KMS-11 (cell line): ENCODE measurements around the gene TENM4.

Source experiments
- H2AFZ ChIP-seq: fragments of 200-600 bp; sonication (generic); 2 replicates; pipeline ENCODE4 v1.6.1; 2016; ENCODE audit warnings: antibody characterized with exemption, mixed run types, low read depth
- H3K27ac ChIP-seq: fragments of 200-600 bp; sonication (generic); 2 replicates; pipeline ENCODE4 v1.6.1; 2016; ENCODE audit warnings: mild to moderate bottlenecking, mixed run types
- H3K27me3 ChIP-seq: fragments of 200-600 bp; sonication (generic); 2 replicates; pipeline ENCODE4 v1.6.1; 2017; ENCODE audit warnings: mild to moderate bottlenecking, low read depth, mixed run types, moderate library complexity; ENCODE audit not compliant: insufficient read depth
- H3K36me3 ChIP-seq: fragments of 200-600 bp; sonication (generic); 2 replicates; pipeline ENCODE4 v1.6.1; 2017; ENCODE audit warnings: mild to moderate bottlenecking, mixed run types; ENCODE audit not compliant: insufficient read depth
- H3K4me1 ChIP-seq: fragments of 200-600 bp; sonication (generic); 2 replicates; pipeline ENCODE4 v1.6.1; 2016; ENCODE audit warnings: mild to moderate bottlenecking, low read depth, mixed run types; ENCODE audit not compliant: poor library complexity, severe bottlenecking
- H3K4me2 ChIP-seq: fragments of 200-600 bp; sonication (generic); 2 replicates; pipeline ENCODE4 v1.7.0; 2016; ENCODE audit warnings: mild to moderate bottlenecking, mixed run types
- H3K4me3 ChIP-seq: fragments of 200-600 bp; sonication (generic); IDR thresholded peaks from 2 replicates; pipeline ENCODE4 v1.6.1; 2017; ENCODE audit warnings: low read depth, low read length, mixed read lengths; ENCODE audit not compliant: insufficient read depth
- H3K79me2 ChIP-seq: fragments of 200-600 bp; sonication (generic); 2 replicates; pipeline ENCODE4 v1.6.1; 2016; ENCODE audit warnings: low read depth, mixed run types; ENCODE audit not compliant: insufficient read depth
- H3K9ac ChIP-seq: fragments of 200-600 bp; sonication (generic); 2 replicates; pipeline ENCODE4 v1.6.1; 2016; ENCODE audit warnings: mild to moderate bottlenecking, mixed run types
- H4K20me1 ChIP-seq: fragments of 200-600 bp; sonication (generic); 2 replicates; pipeline ENCODE4 v1.6.1; 2016; ENCODE audit warnings: mild to moderate bottlenecking, mixed run types; ENCODE audit not compliant: insufficient read depth
- TF ChIP-seq, protein P1 (sequence below): fragments of 200-600 bp; sonication (generic); conservative IDR thresholded peaks from 2 replicates; pipeline ENCODE4 v1.6.1; 2017; ENCODE audit warnings: low read depth, mild to moderate bottlenecking, antibody characterized with exemption, low read length, moderate library complexity, mixed read lengths

TENM4 gene

DNA sequence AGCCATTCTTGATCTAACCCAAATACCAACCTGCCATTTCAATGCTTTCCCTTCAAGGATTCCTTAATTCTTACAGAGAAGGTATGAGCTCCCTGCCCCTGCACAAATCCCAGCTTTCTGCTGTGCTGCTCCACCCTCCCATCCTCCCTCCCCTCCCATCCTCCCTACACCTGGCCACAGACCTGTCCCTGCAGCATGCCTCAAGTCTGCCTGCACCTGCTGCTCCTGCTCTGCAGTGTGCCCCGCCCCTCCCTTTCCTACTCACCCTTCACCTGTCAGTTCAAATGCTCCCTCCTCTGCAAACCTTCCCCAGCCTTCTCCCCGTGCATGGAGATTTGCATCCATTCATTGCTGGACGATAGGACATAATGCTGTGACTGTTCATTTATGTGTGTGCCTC lies 726.3 kb downstream of the TENM4 start:
- no peak overlapping the region for H3K27ac ChIP-seq
- no peak overlapping the region for H3K4me2 ChIP-seq
- H4K20me1 ChIP-seq = no peaks in the 10 kb centered on the region
- H3K4me3 ChIP-seq = no peak overlapping the region
- H3K27me3 ChIP-seq = no peaks in the 10 kb centered on the region
- no peak overlapping the region for H2AFZ ChIP-seq
- H3K36me3 ChIP-seq = no peaks in the 10 kb centered on the region
- no peaks in the 10 kb centered on the region for H3K79me2 ChIP-seq
- no peak overlapping the region for H3K9ac ChIP-seq
- TF ChIP-seq, protein P1, sequence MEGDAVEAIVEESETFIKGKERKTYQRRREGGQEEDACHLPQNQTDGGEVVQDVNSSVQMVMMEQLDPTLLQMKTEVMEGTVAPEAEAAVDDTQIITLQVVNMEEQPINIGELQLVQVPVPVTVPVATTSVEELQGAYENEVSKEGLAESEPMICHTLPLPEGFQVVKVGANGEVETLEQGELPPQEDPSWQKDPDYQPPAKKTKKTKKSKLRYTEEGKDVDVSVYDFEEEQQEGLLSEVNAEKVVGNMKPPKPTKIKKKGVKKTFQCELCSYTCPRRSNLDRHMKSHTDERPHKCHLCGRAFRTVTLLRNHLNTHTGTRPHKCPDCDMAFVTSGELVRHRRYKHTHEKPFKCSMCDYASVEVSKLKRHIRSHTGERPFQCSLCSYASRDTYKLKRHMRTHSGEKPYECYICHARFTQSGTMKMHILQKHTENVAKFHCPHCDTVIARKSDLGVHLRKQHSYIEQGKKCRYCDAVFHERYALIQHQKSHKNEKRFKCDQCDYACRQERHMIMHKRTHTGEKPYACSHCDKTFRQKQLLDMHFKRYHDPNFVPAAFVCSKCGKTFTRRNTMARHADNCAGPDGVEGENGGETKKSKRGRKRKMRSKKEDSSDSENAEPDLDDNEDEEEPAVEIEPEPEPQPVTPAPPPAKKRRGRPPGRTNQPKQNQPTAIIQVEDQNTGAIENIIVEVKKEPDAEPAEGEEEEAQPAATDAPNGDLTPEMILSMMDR = no peak
- H3K4me1 ChIP-seq = no peaks in the 10 kb centered on the region

DNA sequence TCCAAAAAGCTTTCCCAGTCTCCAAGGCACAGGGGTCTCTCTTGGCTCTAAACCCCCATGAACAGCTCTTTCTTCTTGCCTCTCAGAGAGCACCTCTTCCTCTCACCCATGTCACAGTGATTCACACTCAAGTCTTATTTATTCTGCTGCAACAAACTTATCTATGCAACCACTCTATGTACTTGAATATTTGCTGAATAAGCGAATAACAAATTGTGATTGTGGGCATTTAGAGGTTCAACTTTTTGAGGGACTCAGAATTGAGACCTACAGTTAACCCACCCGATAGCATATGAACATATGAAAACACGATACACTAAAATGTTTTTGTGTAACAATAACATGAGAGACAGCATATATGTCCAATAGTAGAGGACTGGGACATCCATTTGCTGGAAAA lies 729.1 kb downstream of the TENM4 start:
- H3K36me3 ChIP-seq = no peaks in the 10 kb centered on the region
- no peak overlapping the region for H3K4me3 ChIP-seq
- H3K4me1 ChIP-seq = no peaks in the 10 kb centered on the region
- H4K20me1 ChIP-seq = no peaks in the 10 kb centered on the region
- no peak overlapping the region for H3K27ac ChIP-seq
- H3K79me2 ChIP-seq = no peaks in the 10 kb centered on the region
- H3K27me3 ChIP-seq = no peaks in the 10 kb centered on the region
- H3K4me2 ChIP-seq = no peak overlapping the region
- TF ChIP-seq, protein P1 = no peak
- H2AFZ ChIP-seq = no peak overlapping the region
- H3K9ac ChIP-seq = no peak overlapping the region

DNA sequence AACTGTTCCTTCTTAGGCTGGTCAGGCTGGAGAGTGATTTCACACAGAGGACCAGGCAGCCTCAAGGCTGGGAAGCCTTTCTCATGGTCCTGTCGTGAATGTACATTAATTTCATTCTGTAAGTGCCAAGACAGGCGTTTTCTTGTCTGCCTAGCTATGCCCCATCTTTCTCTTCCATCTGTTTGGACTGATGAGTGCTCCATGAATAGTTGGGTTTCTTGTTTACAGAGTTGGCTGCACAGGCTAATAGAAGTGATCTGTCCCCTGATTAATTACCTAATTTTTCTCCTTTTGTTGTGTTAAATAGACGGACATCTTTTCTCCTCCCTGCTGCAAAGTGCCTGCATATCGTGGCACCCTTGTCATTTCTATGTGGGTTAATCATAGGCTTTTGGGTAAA lies 730.4 kb downstream of the TENM4 start:
- Histone ChIP-seq H3K4me1 (no peaks in the 10 kb centered on the region), H3K27ac (no peak overlapping the region), H3K79me2 (no peaks in the 10 kb centered on the region), H4K20me1 (no peaks in the 10 kb centered on the region), H3K4me2 (no peak overlapping the region), H3K36me3 (no peaks in the 10 kb centered on the region), H3K27me3 (no peaks in the 10 kb centered on the region), H2AFZ (no peak overlapping the region), H3K4me3 (no peak overlapping the region), H3K9ac (no peak overlapping the region)
- TF ChIP-seq, protein P1 = no peak

DNA sequence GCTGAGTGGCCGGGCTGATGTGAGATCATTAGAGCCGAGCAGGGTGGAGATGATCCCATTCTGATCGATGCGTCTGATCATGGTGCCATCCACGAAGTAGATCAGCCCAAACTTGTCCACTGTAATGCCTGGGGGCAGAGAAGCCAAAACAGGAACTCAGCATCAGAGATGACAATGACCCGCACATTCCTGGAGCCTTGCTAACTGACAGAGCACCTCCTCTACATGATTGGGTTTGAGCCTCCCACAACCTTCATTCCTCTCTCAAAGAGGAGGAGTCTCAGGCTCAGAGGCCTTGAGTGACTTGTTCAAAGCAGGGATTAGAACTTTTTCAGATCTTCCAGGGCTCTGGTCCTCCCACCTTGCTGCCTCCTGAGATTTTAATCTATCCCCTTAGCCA lies 732.4 kb downstream of the TENM4 start:
- Histone ChIP-seq H3K4me3 (no peak overlapping the region), H2AFZ (no peak overlapping the region), H3K27me3 (no peaks in the 10 kb centered on the region), H3K27ac (no peak overlapping the region), H4K20me1 (no peaks in the 10 kb centered on the region), H3K36me3 (no peaks in the 10 kb centered on the region), H3K9ac (no peak overlapping the region), H3K4me2 (no peak overlapping the region), H3K79me2 (no peaks in the 10 kb centered on the region), H3K4me1 (no peaks in the 10 kb centered on the region)
- TF ChIP-seq, protein P1 = no peak

DNA sequence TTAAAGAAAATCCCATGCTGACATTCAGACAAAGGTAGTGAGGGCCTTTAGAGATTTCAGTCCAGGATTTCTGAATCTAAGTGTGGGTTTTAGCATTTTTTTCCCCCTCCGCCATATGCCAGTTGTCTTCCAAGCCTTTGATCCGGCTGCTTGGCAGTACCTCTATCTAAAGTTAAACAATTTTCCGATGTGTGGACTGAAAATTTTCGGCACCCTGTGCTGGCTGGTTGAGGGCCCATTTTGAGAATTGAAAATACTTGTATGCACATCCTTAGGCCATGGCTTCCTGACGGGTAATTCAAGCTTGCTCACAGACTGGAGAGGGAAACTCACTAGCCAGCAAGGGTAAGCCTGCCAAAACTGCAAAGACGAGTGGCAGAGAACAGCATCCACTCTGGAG lies 734.3 kb downstream of the TENM4 start:
- H3K9ac ChIP-seq = no peak overlapping the region
- H3K36me3 ChIP-seq = no peaks in the 10 kb centered on the region
- TF ChIP-seq, protein P1 = no peak
- no peak overlapping the region for H2AFZ ChIP-seq
- no peaks in the 10 kb centered on the region for H3K27me3 ChIP-seq
- no peak overlapping the region for H3K27ac ChIP-seq
- H3K4me1 ChIP-seq = no peaks in the 10 kb centered on the region
- no peak overlapping the region for H3K4me2 ChIP-seq
- H3K79me2 ChIP-seq = no peaks in the 10 kb centered on the region
- H4K20me1 ChIP-seq = no peaks in the 10 kb centered on the region
- H3K4me3 ChIP-seq = no peak overlapping the region
